HG02938 (cell line): ENCODE data around the gene SDS.

Experiments used
- ATAC-seq: cut with Tn5 transposase; IDR thresholded peaks from one replicate; pipeline ENCODE4 v1.9.1; 2021; ENCODE audit warnings: mild to moderate bottlenecking, moderate library complexity; ENCODE audit not compliant: unreplicated experiment

SDS gene

GRCh38 chr12:113401066-113402000, 2.4 kb downstream of the SDS start:
- ATAC-seq: no peak

DNA sequence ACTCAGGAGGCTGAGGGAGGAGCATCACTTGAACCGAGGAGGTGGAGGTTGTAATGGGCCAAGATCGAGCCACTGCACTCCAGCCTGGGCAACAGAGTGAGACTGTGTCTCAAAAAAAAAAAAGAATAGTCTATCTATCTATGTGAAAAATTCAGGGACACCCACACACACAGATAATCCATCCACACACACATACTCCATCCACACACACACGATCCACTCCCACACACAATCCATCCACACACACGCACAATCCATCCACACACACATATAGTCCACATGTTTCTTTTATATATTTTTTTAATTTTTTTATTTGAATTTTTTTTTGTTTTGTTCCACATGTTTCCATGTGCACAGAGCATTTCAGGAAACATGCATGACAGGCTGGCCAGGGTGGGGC, 3.3 kb downstream of the SDS start:
- no peak for ATAC-seq

- no peak for ATAC-seq
Observed at GRCh38 chr12:113399490-113399889, 4.2 kb downstream of the SDS start.

- ATAC-seq: no peak
Observed at GRCh38 chr12:113398346-113399290, 5.1 kb downstream of the SDS start.

GRCh38 chr12:113397497-113398197, 6.0 kb downstream of the SDS start:
- no peak for ATAC-seq

DNA sequence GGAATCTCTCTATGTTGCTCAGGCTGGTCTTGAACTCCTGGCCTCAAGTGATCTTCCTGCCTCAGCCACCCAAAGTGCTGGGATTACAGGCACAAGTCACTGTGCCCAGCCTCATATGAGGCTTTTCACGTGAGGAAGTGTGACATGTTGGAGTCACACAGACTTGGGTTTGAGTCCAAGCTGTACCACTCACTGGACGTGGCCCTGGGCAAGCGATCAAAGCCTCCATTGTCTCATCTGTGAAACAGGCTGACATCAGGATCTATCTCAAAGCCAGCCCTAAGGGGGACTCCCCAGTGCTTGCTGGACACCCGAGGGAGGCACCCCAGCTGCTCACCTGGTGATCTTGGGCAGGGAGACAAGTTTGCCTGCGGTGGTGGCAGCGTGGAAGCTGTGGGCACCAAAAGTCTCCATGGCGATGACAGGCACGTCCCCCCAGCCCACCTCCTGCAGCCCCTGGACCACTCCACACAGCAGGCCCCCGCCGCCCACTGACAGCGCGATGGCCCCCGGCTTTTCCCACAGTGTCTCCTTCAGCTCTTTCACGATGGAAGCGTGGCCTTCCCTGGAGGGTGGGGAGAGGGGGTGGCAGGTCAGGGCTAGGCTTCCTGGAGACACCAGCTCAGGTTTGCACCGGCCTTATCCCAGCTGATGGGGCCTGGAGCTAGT, 6.7 kb downstream of the SDS start:
- no peak for ATAC-seq

DNA sequence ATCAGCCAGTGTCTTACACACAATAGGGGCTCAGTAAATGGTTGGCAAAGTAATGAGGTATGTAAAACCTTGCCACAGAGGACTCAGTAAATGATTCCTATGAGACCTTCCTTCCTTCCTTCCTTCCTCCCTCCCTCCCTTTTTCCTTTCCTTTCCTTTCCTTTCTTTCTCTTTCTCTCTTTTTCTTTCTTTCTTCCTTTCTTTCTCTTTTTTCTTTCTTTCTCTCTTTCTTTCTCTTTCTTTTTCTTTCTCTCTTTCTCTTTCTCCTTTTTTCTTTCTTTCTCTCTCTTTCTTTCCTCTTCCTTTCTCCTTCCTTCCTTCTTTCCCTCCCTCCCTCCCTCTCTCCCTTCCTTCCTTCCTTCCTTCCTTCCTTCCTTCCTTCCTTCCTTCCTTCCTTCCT, 7.5 kb downstream of the SDS start:
- no peak for ATAC-seq

GRCh38 chr12:113395119-113395518, 8.6 kb downstream of the SDS start:
- ATAC-seq: no peak

- no peak for ATAC-seq
Observed at GRCh38 chr12:113393749-113394148, 9.9 kb downstream of the SDS start.

- ATAC-seq: no peak
Observed at GRCh38 chr12:113392988-113393579, 10.6 kb downstream of the SDS start.

DNA sequence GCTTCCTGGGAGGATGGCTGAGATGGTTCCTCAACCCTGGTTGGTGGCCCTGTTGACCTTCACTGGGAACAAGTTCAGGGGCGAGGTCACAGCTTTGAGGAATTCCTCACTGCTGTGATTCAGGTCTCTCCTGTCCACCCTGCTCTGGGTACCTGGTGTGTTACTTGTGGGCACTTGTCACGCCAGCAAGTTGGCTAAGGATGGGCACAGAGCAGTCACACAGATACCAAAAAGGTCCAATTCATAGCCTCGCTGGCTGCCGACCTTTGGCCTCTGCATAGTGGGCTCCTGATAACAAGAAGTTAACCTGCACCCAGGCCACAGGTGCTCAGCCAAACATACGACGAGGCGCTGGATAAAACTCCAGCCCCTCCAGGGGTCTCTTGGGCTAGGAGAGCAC, 11.2 kb downstream of the SDS start:
- no peak for ATAC-seq

DNA sequence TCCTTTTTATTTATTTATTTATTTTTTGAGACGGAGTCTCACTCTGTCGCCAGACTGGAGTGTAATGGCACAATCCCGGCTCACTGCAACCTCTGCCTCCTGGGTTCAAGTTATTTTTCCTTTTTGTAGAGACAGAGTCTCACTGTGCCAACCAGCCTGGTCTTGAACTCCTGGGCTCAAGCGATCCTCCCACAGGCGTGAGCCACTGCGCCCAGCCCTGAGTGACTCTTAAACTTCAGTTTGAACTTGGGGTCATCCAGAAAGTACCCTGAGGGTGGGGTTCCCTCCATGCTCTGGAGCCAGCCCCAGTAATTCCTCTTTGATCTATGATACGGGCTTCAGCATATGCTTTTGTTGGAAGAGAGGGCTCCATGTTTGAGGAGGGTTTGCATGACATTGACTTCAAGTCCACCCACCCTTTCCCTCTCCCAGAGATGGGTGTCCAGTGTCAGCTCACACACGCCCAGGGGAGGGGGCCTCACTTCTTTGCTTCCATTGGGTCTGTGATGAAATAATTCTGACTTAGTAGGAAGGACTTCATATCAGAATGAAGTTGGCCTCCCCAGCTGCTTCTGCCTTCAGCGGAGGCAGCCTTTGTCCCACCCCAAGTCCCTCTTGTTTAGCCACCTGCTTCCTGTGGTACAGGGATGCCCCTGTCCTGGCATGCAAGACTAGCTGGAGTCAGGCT, 11.9 kb downstream of the SDS start:
- ATAC-seq: no peak

DNA sequence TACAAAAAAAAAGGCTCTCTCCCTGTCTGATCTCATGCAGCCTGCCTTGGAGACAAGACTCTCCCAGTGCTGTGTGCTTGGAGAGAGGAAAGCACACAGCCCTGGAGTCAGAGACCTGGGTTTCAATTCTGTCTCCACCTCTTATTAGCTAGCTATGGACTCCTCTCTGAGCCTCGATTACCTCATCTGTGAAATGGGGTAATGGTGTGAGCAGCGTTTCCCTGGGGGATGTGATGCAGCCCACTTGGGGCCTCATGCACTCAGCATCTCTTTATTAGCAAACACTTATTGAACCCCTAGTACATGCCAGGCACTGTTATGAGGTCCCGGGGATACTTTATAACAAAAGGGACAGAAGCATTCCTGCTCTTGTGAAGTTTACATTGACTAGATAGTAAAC, 12.5 kb downstream of the SDS start:
- ATAC-seq: no peak

GRCh38 chr12:113390064-113391043, 13.3 kb downstream of the SDS start:
- ATAC-seq: no peak

GRCh38 chr12:113388351-113388750, 15.3 kb downstream of the SDS start:
- ATAC-seq: no peak

GRCh38 chr12:113387631-113388030, 16.1 kb downstream of the SDS start:
- no peak for ATAC-seq

DNA sequence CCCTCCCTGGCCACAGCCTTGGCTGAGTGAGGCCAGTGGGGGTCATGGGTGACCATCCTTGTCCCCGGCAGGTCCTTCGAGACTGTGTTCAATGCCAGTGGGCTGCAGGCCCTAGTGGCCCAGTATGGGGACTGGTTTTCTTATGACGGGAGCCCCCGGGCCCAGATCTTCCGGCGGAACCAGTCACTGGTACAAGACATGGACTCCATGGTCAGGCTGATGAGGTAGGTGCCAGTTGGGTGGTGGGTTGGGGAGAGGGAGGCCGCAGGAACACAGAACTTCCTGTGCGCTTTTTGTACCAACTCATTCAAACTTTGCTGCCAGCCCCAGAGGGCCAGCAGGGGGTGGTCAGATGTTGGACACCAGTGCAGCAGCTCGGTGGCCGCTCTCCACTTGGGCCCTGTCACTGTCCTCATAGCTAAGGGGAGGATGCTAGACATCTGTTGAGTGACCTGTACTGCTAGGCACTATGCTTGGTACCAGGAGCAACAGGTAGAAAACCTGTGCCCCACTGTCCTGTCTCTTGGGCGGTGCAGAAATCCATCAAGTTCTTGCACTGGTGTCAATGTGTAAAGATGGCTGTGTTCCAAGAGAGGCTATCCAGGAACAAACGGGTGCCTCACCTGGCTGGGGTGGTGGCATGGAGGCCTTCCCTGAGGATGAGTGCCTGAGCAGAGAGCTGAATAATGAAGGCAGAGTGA, 16.7 kb downstream of the SDS start:
- ATAC-seq: no peak
